HCT116 (cell line): ENCODE results near the gene ITGA4. TPM values are rescaled to one million over a fixed set of nuclear protein-coding genes. Genes with fewer than 3 reads are reported as not detected.

Experiments used
- ATAC-seq: fragments of 200-7000 bp; cut with Tn5 transposase; 2 replicates; pipeline ENCODE4 v1.9.1; 2020; ENCODE audit warnings: mild to moderate bottlenecking, moderate library complexity
- BruUV-seq: library from RNA; stranded (reverse); fragments of 400-500 nt; replicated peaks from 2 replicates; lab custom pipeline; 2021; lab: Mats Ljungman, UMichigan
- CTCF ChIA-PET: fragments of 300-600 bp; sonication (Branson Sonifier 250); formaldehyde crosslinking; loops from one replicate; lab custom pipeline; 2021; ENCODE audit warnings: antibody characterized with exemption; lab: Charles Lee
- POLR2A ChIA-PET: fragments of 300-600, 350-600 bp; sonication (Branson Sonifier 250); formaldehyde crosslinking; loops from one replicate; lab custom pipeline; 2021; ENCODE audit warnings: antibody characterized with exemption; lab: Charles Lee
- RAD21 ChIA-PET, 2 experiments: fragments of 300-600 bp; sonication (Branson Sonifier 250); formaldehyde crosslinking; loops; one replicate each; lab custom pipeline; 2023; ENCODE audit warnings: low total read pairs in 2 of 2; ENCODE audit not compliant: uncharacterized antibody in 2 of 2, unreplicated experiment in 2 of 2, low non-redundant PET in 1 of 2; lab: Charles Lee
- DNase-seq: peaks from one replicate; pipeline ENCODE4 v3.0.0-alpha.2; 2010; ENCODE audit warnings: low read depth, low spot score
- H2AFZ ChIP-seq: fragments of 200-600 bp; shearing (Covaris generic), sonication (generic); 2 replicates; pipeline ENCODE4 v1.6.1; 2017; ENCODE audit warnings: low read depth, mixed run types, mixed read lengths, antibody characterized with exemption, low read length; ENCODE audit not compliant: poor library complexity, severe bottlenecking
- H3K27ac ChIP-seq: 2 replicates; pipeline ENCODE4 v1.5.1; 2012; ENCODE audit warnings: low read depth, low read length
- H3K27me3 ChIP-seq: fragments of 200-600 bp; sonication (generic); 2 replicates; pipeline ENCODE4 v1.6.1; 2016; ENCODE audit warnings: mixed run types, low read length, mixed read lengths; ENCODE audit not compliant: insufficient read depth
- H3K36me3 ChIP-seq, 2 experiments: fragments of 200-500 bp in 1 of 2; fragments of 200-600 bp in 1 of 2; sonication (Bioruptor generic) in 1 of 2; sonication (generic) in 1 of 2; 2 replicates each; pipeline versions ENCODE4 v1.5.1 to v1.6.1; 2014 to 2016; ENCODE audit warnings: low read length in 2 of 2, inconsistent platforms in 1 of 2, mixed read lengths in 1 of 2, mixed run types in 1 of 2; ENCODE audit not compliant: insufficient read depth in 2 of 2, control insufficient read depth in 1 of 2
- H3K4me1 ChIP-seq, 2 experiments: fragments of 200-600 bp in 1 of 2; sonication (generic) in 1 of 2; 2 replicates each; pipeline versions ENCODE4 v1.5.1 to v1.6.1; 2012 to 2017; ENCODE audit warnings: low read length in 2 of 2, inconsistent platforms in 1 of 2, mild to moderate bottlenecking in 1 of 2, mixed read lengths in 1 of 2, mixed run types in 1 of 2, moderate library complexity in 1 of 2; ENCODE audit not compliant: insufficient read depth in 2 of 2, control insufficient read depth in 1 of 2
- H3K4me2 ChIP-seq: fragments of 200-600 bp; sonication (generic); 2 replicates; pipeline ENCODE4 v1.6.1; 2017; ENCODE audit warnings: mixed run types, low read length, mixed read lengths
- H3K4me3 ChIP-seq, 2 experiments: fragments of 200-600 bp in 1 of 2; sonication (generic) in 1 of 2; replicated peaks in 1 of 2; 2 replicates each; pipeline ENCODE4 v1.5.1; 2011 to 2016; ENCODE audit warnings: low read length in 2 of 2, control low read depth in 1 of 2, low read depth in 1 of 2, mild to moderate bottlenecking in 1 of 2, mixed read lengths in 1 of 2, mixed run types in 1 of 2
- H3K79me2 ChIP-seq: fragments of 200-600 bp; sonication (generic); 2 replicates; pipeline ENCODE4 v1.6.1; 2017; ENCODE audit warnings: mild to moderate bottlenecking, mixed run types, low read length, moderate library complexity, mixed read lengths; ENCODE audit not compliant: insufficient read depth
- H3K9ac ChIP-seq: fragments of 200-600 bp; sonication (generic); 2 replicates; pipeline ENCODE4 v1.6.1; 2016; ENCODE audit warnings: low read length, mixed read lengths
- H3K9me2 ChIP-seq: fragments of 200-600 bp; sonication (generic), shearing (Covaris generic); 2 replicates; pipeline ENCODE4 v1.6.1; 2017; ENCODE audit warnings: mixed run types, mild to moderate bottlenecking, moderate library complexity; ENCODE audit not compliant: insufficient read depth
- H3K9me3 ChIP-seq, 2 experiments: fragments of 200-500 bp in 1 of 2; fragments of 200-600 bp in 1 of 2; sonication (Bioruptor generic) in 1 of 2; sonication (generic) in 1 of 2; 2 replicates each; pipeline ENCODE4 v1.6.1; 2014 to 2017; ENCODE audit warnings: low read length in 2 of 2, mixed read lengths in 2 of 2, inconsistent platforms in 1 of 2, low read depth in 1 of 2, mild to moderate bottlenecking in 1 of 2, mixed run types in 1 of 2, moderate library complexity in 1 of 2; ENCODE audit not compliant: control insufficient read depth in 1 of 2, insufficient read depth in 1 of 2
- H4K20me1 ChIP-seq: fragments of 200-600 bp; sonication (generic), shearing (Covaris generic); 2 replicates; pipeline ENCODE4 v1.6.1; 2017; ENCODE audit warnings: mixed run types, mild to moderate bottlenecking, moderate library complexity; ENCODE audit not compliant: insufficient read depth
- CBX3 ChIP-seq: IDR thresholded peaks from 2 replicates; pipeline ENCODE4 v1.6.1; 2012; ENCODE audit warnings: low read depth
- EGR1 ChIP-seq: IDR thresholded peaks from 2 replicates; pipeline ENCODE4 v1.6.1; 2012; ENCODE audit warnings: low read depth
- ELF1 ChIP-seq: IDR thresholded peaks from 2 replicates; pipeline ENCODE4 v1.6.1; 2012; ENCODE audit warnings: low read depth, borderline replicate concordance
- EZH2 ChIP-seq: fragments of 200-600 bp; sonication (generic); IDR thresholded peaks from 2 replicates; pipeline ENCODE4 v1.6.1; 2017; ENCODE audit warnings: antibody characterized with exemption, mixed run types
- EZH2phosphoT487 ChIP-seq: fragments of 200-600 bp; IDR thresholded peaks from 2 replicates; pipeline ENCODE4 v1.6.1; 2018; ENCODE audit warnings: antibody characterized with exemption, borderline replicate concordance
- FOSL1 ChIP-seq: IDR thresholded peaks from 2 replicates; pipeline ENCODE4 v1.6.1; 2012; ENCODE audit warnings: low read depth
- POLR2A ChIP-seq: IDR thresholded peaks from 2 replicates; pipeline ENCODE4 v1.7.0; 2011; ENCODE audit warnings: borderline replicate concordance; ENCODE audit not compliant: insufficient read depth, insufficient read length; ENCODE audit errors: extremely low read depth
- RAD21 ChIP-seq: IDR thresholded peaks from 2 replicates; pipeline ENCODE4 v1.6.1; 2012; ENCODE audit warnings: low read depth, mild to moderate bottlenecking
- ZFX ChIP-seq: fragments of 450-650 bp; IDR thresholded peaks from 2 replicates; pipeline ENCODE4 v1.6.1; 2017
- ZNF274 ChIP-seq: fragments of 200-500 bp; sonication (Bioruptor generic); IDR thresholded peaks from 2 replicates; pipeline ENCODE4 v1.6.1; 2014; ENCODE audit warnings: mild to moderate bottlenecking, low read depth, low read length, inconsistent platforms
- intact Hi-C: fragments of 100-400 bp; cut with micrococcal nuclease; formaldehyde crosslinking; loops from 2 replicates; pipeline ENCODE4 v1.10.0; 2022
- total RNA-seq: library from RNA; stranded (reverse); gene quantifications from one replicate; pipeline ENCODE4 v1.2.1, GENCODE V29; 2021; ENCODE audit not compliant: unreplicated experiment
- TF ChIP-seq, protein P1 (sequence below), 3 experiments: fragments of 200-600 bp in 1 of 3; sonication (generic) in 1 of 3; IDR thresholded peaks in 2 of 3; conservative IDR thresholded peaks in 1 of 3; 2 replicates each; pipeline ENCODE4 v1.5.1; 2012 to 2017; ENCODE audit warnings: low read depth in 2 of 3, low read length in 2 of 3, antibody characterized with exemption in 1 of 3, borderline replicate concordance in 1 of 3, control low read depth in 1 of 3, mild to moderate bottlenecking in 1 of 3, mixed read lengths in 1 of 3, mixed run types in 1 of 3, moderate library complexity in 1 of 3; ENCODE audit not compliant: insufficient read depth in 1 of 3
- TF ChIP-seq, protein P2 (sequence below): IDR thresholded peaks from 2 replicates; pipeline ENCODE4 v1.6.1; 2012; ENCODE audit warnings: low read depth

ITGA4 gene
- total RNA-seq, 1 experiment from 2014 or later = 0.49 TPM

DNA sequence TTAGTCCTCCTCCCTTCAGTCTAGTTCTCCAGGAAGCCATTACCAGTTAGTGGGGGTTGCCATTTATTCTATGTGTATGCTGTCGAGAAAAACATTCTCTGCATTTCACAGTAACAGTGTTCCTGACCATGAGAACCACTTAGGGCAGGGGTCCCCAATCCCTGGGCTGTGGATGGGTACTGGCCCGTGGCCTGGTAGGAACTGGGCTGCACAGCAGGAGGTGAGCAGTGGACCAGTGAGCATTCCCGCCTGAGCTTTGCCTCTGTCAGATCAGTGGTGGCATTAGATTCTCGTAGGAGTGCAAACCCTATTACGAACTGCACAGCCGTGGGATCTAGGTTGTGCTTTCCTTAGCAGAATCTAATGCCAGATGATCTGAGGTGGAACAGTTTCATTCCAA lies 15.8 kb downstream of the ITGA4 start:
- intact Hi-C loops = no loop called here
- Histone ChIP-seq H3K9ac (no peak overlapping the region), H3K9me3 (no peaks in the 10 kb centered on the region), H3K27ac (no peak overlapping the region), H2AFZ (no peak overlapping the region), H3K4me3 (no peak overlapping the region), H3K27me3 (no peaks in the 10 kb centered on the region), H3K4me1 (no peaks in the 10 kb centered on the region), H3K9me2 (no peaks in the 10 kb centered on the region), H4K20me1 (no peaks in the 10 kb centered on the region), H3K36me3 (no peaks in the 10 kb centered on the region), H3K4me2 (no peak overlapping the region), H3K79me2 (no peaks in the 10 kb centered on the region)
- ChIA-PET POLR2A (no interaction called here), RAD21 (no interaction called here), CTCF (no interaction called here)
- TF ChIP-seq EZH2phosphoT487 (no peak), FOSL1 (no peak), POLR2A (no peak), RAD21 (no peak), ELF1 (no peak), EGR1 (no peak)
- TF ChIP-seq, protein P1, sequence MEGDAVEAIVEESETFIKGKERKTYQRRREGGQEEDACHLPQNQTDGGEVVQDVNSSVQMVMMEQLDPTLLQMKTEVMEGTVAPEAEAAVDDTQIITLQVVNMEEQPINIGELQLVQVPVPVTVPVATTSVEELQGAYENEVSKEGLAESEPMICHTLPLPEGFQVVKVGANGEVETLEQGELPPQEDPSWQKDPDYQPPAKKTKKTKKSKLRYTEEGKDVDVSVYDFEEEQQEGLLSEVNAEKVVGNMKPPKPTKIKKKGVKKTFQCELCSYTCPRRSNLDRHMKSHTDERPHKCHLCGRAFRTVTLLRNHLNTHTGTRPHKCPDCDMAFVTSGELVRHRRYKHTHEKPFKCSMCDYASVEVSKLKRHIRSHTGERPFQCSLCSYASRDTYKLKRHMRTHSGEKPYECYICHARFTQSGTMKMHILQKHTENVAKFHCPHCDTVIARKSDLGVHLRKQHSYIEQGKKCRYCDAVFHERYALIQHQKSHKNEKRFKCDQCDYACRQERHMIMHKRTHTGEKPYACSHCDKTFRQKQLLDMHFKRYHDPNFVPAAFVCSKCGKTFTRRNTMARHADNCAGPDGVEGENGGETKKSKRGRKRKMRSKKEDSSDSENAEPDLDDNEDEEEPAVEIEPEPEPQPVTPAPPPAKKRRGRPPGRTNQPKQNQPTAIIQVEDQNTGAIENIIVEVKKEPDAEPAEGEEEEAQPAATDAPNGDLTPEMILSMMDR (IDR thresholded peaks at IDR 0.05 in 2 of 3, conservative IDR thresholded peaks at IDR 0.05 in 1 of 3; ENCODE audit: borderline replicate concordance in 1 of 3, insufficient read depth in 1 of 3, low read depth in 2 of 3, low read length in 2 of 3) = no peak
- no peak for ATAC-seq
- BruUV-seq = no TSS peak
- no peak for DNase-seq

DNA sequence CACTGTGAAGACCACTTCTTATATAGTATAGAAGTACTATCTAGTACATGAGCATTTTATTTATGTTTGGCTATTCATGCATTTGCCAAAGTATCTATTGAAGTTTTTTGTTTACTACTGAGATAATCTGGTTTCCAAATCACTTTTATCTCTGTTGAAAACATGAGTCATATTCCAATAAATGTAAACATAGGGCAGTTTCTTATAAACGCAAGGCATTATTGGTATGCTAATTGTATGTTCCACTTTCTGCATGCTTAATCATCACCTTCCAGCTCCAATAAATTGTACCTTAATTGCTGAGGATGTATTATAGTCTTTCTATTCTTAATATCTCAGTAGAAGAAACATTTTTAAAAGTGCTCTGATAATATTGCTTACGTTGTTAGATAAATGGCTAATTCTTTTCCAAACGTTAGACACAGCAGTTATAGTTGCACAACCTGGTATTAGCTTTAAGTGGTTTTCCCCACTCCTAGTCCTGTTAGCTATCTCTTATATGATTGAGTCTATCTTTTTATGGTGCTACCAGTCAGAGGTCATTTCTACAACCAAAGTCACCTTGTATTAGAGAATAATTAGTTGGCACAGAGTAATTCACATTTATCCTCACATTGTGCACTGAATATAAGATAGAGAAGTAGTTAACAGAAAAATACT lies 17.2 kb downstream of the ITGA4 start:
- H4K20me1 ChIP-seq = no peaks in the 10 kb centered on the region
- CTCF ChIA-PET = interaction anchor here (2.7 kb wide), 1 partner anchor 7 kb away, joined by 16 read pairs; no protein-coding TSS in a partner anchor

More for the DNA sequence above, 17.2 kb downstream of the ITGA4 start:
- POLR2A ChIA-PET = no interaction called here
- Histone ChIP-seq H2AFZ (no peak overlapping the region), H3K9me3 (no peaks in the 10 kb centered on the region), H3K4me2 (no peak overlapping the region), H3K4me1 (no peaks in the 10 kb centered on the region), H3K27me3 (no peaks in the 10 kb centered on the region), H3K36me3 (no peaks in the 10 kb centered on the region), H3K79me2 (no peaks in the 10 kb centered on the region), H3K9me2 (no peaks in the 10 kb centered on the region), H3K9ac (no peak overlapping the region), H3K27ac (no peak overlapping the region), H3K4me3 (no peak overlapping the region)
- no peak for ATAC-seq
- intact Hi-C loops = no loop called here
- RAD21 ChIA-PET = no interaction called here
- no TSS peak for BruUV-seq
- no peak for DNase-seq
- TF ChIP-seq ZFX (no peak), EZH2 (no peak), ZNF274 (no peak), CBX3 (no peak)
- TF ChIP-seq, protein P2, sequence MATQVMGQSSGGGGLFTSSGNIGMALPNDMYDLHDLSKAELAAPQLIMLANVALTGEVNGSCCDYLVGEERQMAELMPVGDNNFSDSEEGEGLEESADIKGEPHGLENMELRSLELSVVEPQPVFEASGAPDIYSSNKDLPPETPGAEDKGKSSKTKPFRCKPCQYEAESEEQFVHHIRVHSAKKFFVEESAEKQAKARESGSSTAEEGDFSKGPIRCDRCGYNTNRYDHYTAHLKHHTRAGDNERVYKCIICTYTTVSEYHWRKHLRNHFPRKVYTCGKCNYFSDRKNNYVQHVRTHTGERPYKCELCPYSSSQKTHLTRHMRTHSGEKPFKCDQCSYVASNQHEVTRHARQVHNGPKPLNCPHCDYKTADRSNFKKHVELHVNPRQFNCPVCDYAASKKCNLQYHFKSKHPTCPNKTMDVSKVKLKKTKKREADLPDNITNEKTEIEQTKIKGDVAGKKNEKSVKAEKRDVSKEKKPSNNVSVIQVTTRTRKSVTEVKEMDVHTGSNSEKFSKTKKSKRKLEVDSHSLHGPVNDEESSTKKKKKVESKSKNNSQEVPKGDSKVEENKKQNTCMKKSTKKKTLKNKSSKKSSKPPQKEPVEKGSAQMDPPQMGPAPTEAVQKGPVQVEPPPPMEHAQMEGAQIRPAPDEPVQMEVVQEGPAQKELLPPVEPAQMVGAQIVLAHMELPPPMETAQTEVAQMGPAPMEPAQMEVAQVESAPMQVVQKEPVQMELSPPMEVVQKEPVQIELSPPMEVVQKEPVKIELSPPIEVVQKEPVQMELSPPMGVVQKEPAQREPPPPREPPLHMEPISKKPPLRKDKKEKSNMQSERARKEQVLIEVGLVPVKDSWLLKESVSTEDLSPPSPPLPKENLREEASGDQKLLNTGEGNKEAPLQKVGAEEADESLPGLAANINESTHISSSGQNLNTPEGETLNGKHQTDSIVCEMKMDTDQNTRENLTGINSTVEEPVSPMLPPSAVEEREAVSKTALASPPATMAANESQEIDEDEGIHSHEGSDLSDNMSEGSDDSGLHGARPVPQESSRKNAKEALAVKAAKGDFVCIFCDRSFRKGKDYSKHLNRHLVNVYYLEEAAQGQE = no peak
